H1 (cell line): ENCODE results near the gene SCAND1. TPM values are rescaled to one million over a fixed set of nuclear protein-coding genes. Genes with fewer than 3 reads are reported as not detected.

Experiments
- CTCF ChIA-PET: fragments of 300-600 bp; sonication (Branson Sonifier 250); formaldehyde crosslinking; loops from one replicate; lab custom pipeline; 2021; ENCODE audit not compliant: partially characterized antibody; lab: Charles Lee
- POLR2A ChIA-PET: fragments of 300-600 bp; sonication (Branson Sonifier 250); formaldehyde crosslinking; loops from one replicate; lab custom pipeline; 2021; ENCODE audit warnings: inconsistent platforms; ENCODE audit not compliant: partially characterized antibody; lab: Charles Lee
- DNase-seq, 2 experiments: peaks; one replicate each; pipeline versions ENCODE4 v3.0.0 to v3.0.0-alpha.2; 2010 to 2022; ENCODE audit warnings: low spot score in 2 of 2, low read depth in 1 of 2, mixed read lengths in 1 of 2
- FAIRE-seq: peaks from 2 replicates; lab custom pipeline; 2011; peaks lifted over from hg19 to GRCh38; lab: Jason Lieb, UNC
- H2AFZ ChIP-seq: 2 replicates; pipeline ENCODE4 v1.8.1; 2012; ENCODE audit warnings: low read length, inconsistent platforms
- H2AK5ac ChIP-seq: 2 replicates; pipeline ENCODE4 v1.6.1; 2013; ENCODE audit warnings: low read depth, low read length
- H2BK120ac ChIP-seq: replicated peaks from 2 replicates; pipeline ENCODE3; 2013; ENCODE audit warnings: low read depth, low read length, inconsistent platforms
- H2BK12ac ChIP-seq: 2 replicates; pipeline ENCODE4 v1.6.1; 2013; ENCODE audit warnings: low read depth, low read length
- H2BK15ac ChIP-seq: 2 replicates; pipeline ENCODE4 v1.6.1; 2013; ENCODE audit warnings: low read length
- H2BK20ac ChIP-seq: 2 replicates; pipeline ENCODE4 v1.6.1; 2013; ENCODE audit warnings: low read length
- H2BK5ac ChIP-seq: 2 replicates; pipeline ENCODE4 v1.6.1; 2013; ENCODE audit warnings: low read depth, low read length
- H3K14ac ChIP-seq: 2 replicates; pipeline ENCODE4 v1.6.1; 2013; ENCODE audit warnings: inconsistent platforms; ENCODE audit not compliant: insufficient read length
- H3K18ac ChIP-seq: 2 replicates; pipeline ENCODE4 v1.6.1; 2013; ENCODE audit warnings: low read length; ENCODE audit errors: extremely low read depth
- H3K23ac ChIP-seq: 2 replicates; pipeline ENCODE4 v1.6.1; 2013; ENCODE audit warnings: inconsistent platforms; ENCODE audit not compliant: insufficient read length
- H3K23me2 ChIP-seq: 2 replicates; pipeline ENCODE4 v1.6.1; 2013; ENCODE audit warnings: low read depth, low read length
- H3K27ac ChIP-seq: 2 replicates; pipeline ENCODE4 v1.6.1; 2011; ENCODE audit warnings: low read depth, low read length, inconsistent platforms
- H3K27me3 ChIP-seq, 4 experiments: replicated peaks in 1 of 4; 1 replicate in 1 of 4; 2 replicates in 3 of 4; pipeline versions ENCODE4 v1.6.1 to v1.8.1; 2011 to 2013; ENCODE audit warnings: low read length in 3 of 4, mild to moderate bottlenecking in 3 of 4, inconsistent platforms in 2 of 4, mixed read lengths in 2 of 4, moderate library complexity in 1 of 4; ENCODE audit not compliant: control insufficient read depth in 3 of 4, insufficient read depth in 3 of 4; ENCODE audit errors: extremely low read depth in 1 of 4
- H3K36me3 ChIP-seq, 4 experiments: 2 replicates each; pipeline versions ENCODE4 v1.6.1 to v1.8.1; 2011 to 2013; ENCODE audit warnings: mild to moderate bottlenecking in 4 of 4, low read length in 3 of 4, moderate library complexity in 2 of 4, control low read depth in 1 of 4, inconsistent platforms in 1 of 4; ENCODE audit not compliant: insufficient read depth in 4 of 4, control insufficient read depth in 2 of 4
- H3K4ac ChIP-seq: replicated peaks from 2 replicates; pipeline ENCODE3; 2013; ENCODE audit warnings: low read length, low read depth, mixed read lengths, inconsistent platforms; ENCODE audit not compliant: insufficient read length
- H3K4me1 ChIP-seq, 4 experiments: replicated peaks in 1 of 4; 1 replicate in 1 of 4; 2 replicates in 3 of 4; pipeline versions ENCODE4 v1.6.1 to v1.8.1; 2011 to 2013; ENCODE audit warnings: low read length in 3 of 4, inconsistent platforms in 2 of 4, mixed read lengths in 1 of 4; ENCODE audit not compliant: insufficient read depth in 4 of 4, control insufficient read depth in 3 of 4
- H3K4me2 ChIP-seq, 2 experiments: 2 replicates each; pipeline versions ENCODE4 v1.6.1 to v1.8.1; 2011 to 2013; ENCODE audit warnings: low read depth in 2 of 2, low read length in 2 of 2, control low read depth in 1 of 2, inconsistent platforms in 1 of 2, mild to moderate bottlenecking in 1 of 2; ENCODE audit not compliant: insufficient read depth in 1 of 2
- H3K4me3 ChIP-seq, 4 experiments: fragments of 200-600, 300-600 bp in 1 of 4; sonication (generic), shearing (Covaris generic), sonication (Bioruptor Twin) in 1 of 4; 2 replicates each; pipeline versions ENCODE4 v1.5.1 to v1.8.1; 2011 to 2016; ENCODE audit warnings: low read length in 4 of 4, low read depth in 3 of 4, control low read depth in 2 of 4, inconsistent platforms in 2 of 4, mild to moderate bottlenecking in 2 of 4, mixed read lengths in 1 of 4, moderate library complexity in 1 of 4; ENCODE audit not compliant: insufficient read depth in 2 of 4; ENCODE audit errors: extremely low read depth in 1 of 4
- H3K56ac ChIP-seq: replicated peaks from 2 replicates; pipeline ENCODE3; 2013; ENCODE audit warnings: low read depth, mild to moderate bottlenecking, mixed read lengths, low read length, inconsistent platforms; ENCODE audit not compliant: insufficient read length
- H3K79me1 ChIP-seq: 2 replicates; pipeline ENCODE4 v1.6.1; 2013; ENCODE audit warnings: low read depth, low read length, control low read depth
- H3K79me2 ChIP-seq, 2 experiments: 2 replicates each; pipeline versions ENCODE4 v1.6.1 to v1.8.1; 2012 to 2013; ENCODE audit warnings: low read length in 2 of 2, mild to moderate bottlenecking in 2 of 2, inconsistent platforms in 1 of 2; ENCODE audit not compliant: insufficient read depth in 2 of 2, control insufficient read depth in 1 of 2
- H3K9ac ChIP-seq, 4 experiments: replicated peaks in 1 of 4; 1 replicate in 1 of 4; 2 replicates in 3 of 4; pipeline versions ENCODE4 v1.6.1 to v1.8.1; 2011 to 2013; ENCODE audit warnings: low read depth in 3 of 4, low read length in 3 of 4, control low read depth in 2 of 4, mild to moderate bottlenecking in 2 of 4, moderate library complexity in 2 of 4, inconsistent platforms in 1 of 4; ENCODE audit errors: extremely low read depth in 1 of 4
- H3K9me3 ChIP-seq, 2 experiments: 2 replicates each; pipeline versions ENCODE4 v1.6.1 to v1.8.1; 2012 to 2013; ENCODE audit warnings: mild to moderate bottlenecking in 2 of 2, moderate library complexity in 2 of 2, control low read depth in 1 of 2, inconsistent platforms in 1 of 2, low read depth in 1 of 2, low read length in 1 of 2, mixed read lengths in 1 of 2; ENCODE audit not compliant: insufficient read depth in 2 of 2
- H4K20me1 ChIP-seq, 2 experiments: replicated peaks in 1 of 2; 2 replicates each; pipeline versions ENCODE3 to v1.8.1; 2011 to 2013; ENCODE audit warnings: inconsistent platforms in 2 of 2, low read length in 2 of 2, mild to moderate bottlenecking in 1 of 2; ENCODE audit not compliant: insufficient read depth in 2 of 2, control insufficient read depth in 1 of 2
- H4K5ac ChIP-seq: 2 replicates; pipeline ENCODE4 v1.6.1; 2013; ENCODE audit warnings: low read length, low read depth, mixed read lengths, inconsistent platforms; ENCODE audit not compliant: insufficient read length
- H4K8ac ChIP-seq: 2 replicates; pipeline ENCODE4 v1.8.0; 2013; ENCODE audit warnings: mild to moderate bottlenecking, moderate library complexity, low read length, inconsistent platforms; ENCODE audit not compliant: insufficient read depth; ENCODE audit errors: extremely low read depth
- H4K91ac ChIP-seq: replicated peaks from 2 replicates; pipeline ENCODE3; 2013; ENCODE audit warnings: low read length, mixed read lengths, inconsistent platforms; ENCODE audit not compliant: insufficient read length
- EP300 ChIP-seq, 2 experiments: IDR thresholded peaks; 1 replicate in 1 of 2; 2 replicates in 1 of 2; pipeline ENCODE4 v1.6.1; 2011 to 2012; ENCODE audit warnings: low read depth in 2 of 2, low read length in 2 of 2, mild to moderate bottlenecking in 2 of 2, borderline replicate concordance in 1 of 2, inconsistent platforms in 1 of 2, moderate library complexity in 1 of 2
- POU5F1 ChIP-seq: IDR thresholded peaks from 2 replicates; pipeline ENCODE4 v1.6.1; 2011; ENCODE audit warnings: low read depth, mild to moderate bottlenecking, low read length, moderate library complexity
- SIRT6 ChIP-seq: IDR thresholded peaks from one replicate; pipeline ENCODE4 v1.7.1; 2012; ENCODE audit warnings: low read length, inconsistent platforms
- SP4 ChIP-seq: IDR thresholded peaks from 2 replicates; pipeline ENCODE4 v1.6.1; 2012; ENCODE audit warnings: low read length, inconsistent platforms
- TAF1 ChIP-seq: IDR thresholded peaks from 2 replicates; pipeline ENCODE4 v1.6.1; 2011; ENCODE audit warnings: mild to moderate bottlenecking, low read depth, low read length
- TAF7 ChIP-seq: optimal IDR thresholded peaks from 2 replicates; pipeline ENCODE3; 2011; ENCODE audit warnings: low read depth, mild to moderate bottlenecking, inconsistent platforms, low read length, moderate library complexity, borderline replicate concordance
- polyA plus RNA-seq, 7 experiments: library from polyadenylated mRNA; depleted of rRNA in 3 of 7; stranded (reverse) in 5 of 7; unstranded in 2 of 7; fragments of >200 nt in 5 of 7; fragments of 200-250 nt in 2 of 7; gene quantifications; 1 replicate in 5 of 7; 2 replicates in 1 of 7; 4 replicates in 1 of 7; pipeline versions ENCODE4 v1.2.1 to v1.2.3, GENCODE V29; 2011 to 2013; ENCODE audit warnings: missing spikeins in 2 of 7, mixed read lengths in 2 of 7
- total RNA-seq: library from RNA; stranded (reverse); fragmentation: NEBNext Ultra II Directional; extraction: Animal tissue kit (Norgen Biotek cat#: 25700); gene quantifications from 2 replicates; pipeline ENCODE4 v1.2.1, GENCODE V29; 2021

The SCAND1 gene
- total and polyA plus RNA-seq, 2 of the 8 experiments (the other 6 are each of a cell fraction or from before 2014, with no cell fraction given): 73.1 to 83.7 TPM

- Histone ChIP-seq H4K91ac (no peak overlapping the region), H3K36me3 (no peaks in the 10 kb centered on the region), H3K14ac (no peak overlapping the region), H3K27ac (no peak overlapping the region), H3K4me3 (no peak overlapping the region), H3K9me3 (peaks cover 2 to 14% of the 10 kb centered on the region in 2 experiments; a peak in 2 of 4 replicates), H2BK5ac (no peak overlapping the region), H4K8ac (no peak overlapping the region), H2AK5ac (no peak overlapping the region), H3K56ac (no peak overlapping the region), H2BK20ac (no peak overlapping the region), H3K4me2 (no peak overlapping the region), H2AFZ (no peak overlapping the region), H3K9ac (no peak overlapping the region), H3K79me1 (no peaks in the 10 kb centered on the region), H4K5ac (no peak overlapping the region), H3K4me1 (no peaks in the 10 kb centered on the region), H3K79me2 (no peaks in the 10 kb centered on the region), H4K20me1 (no peaks in the 10 kb centered on the region), H2BK12ac (no peak overlapping the region), H2BK120ac (no peak overlapping the region), H3K4ac (no peak overlapping the region), H3K18ac (no peak overlapping the region), H3K23ac (no peak overlapping the region), H2BK15ac (no peak overlapping the region), H3K23me2 (no peaks in the 10 kb centered on the region), H3K27me3 (no peaks in the 10 kb centered on the region)
- FAIRE-seq: no peak
- POLR2A ChIA-PET: no interaction called here
- DNase-seq: no peak
- CTCF ChIA-PET: interaction anchor here (0.7 to 2.3 kb wide), 4 partner anchors 8 to 154 kb away, joined by 3 to 12 read pairs (median 4); no protein-coding TSS in a partner anchor
- no peak for TF ChIP-seq TAF1
- no peak for TF ChIP-seq SIRT6
- no peak for TF ChIP-seq SP4
- no peak for TF ChIP-seq EP300 (IDR thresholded peaks at IDR 0.05; ENCODE audit: borderline replicate concordance in 1 of 2, low read depth in 2 of 2, low read length in 2 of 2)
- TF ChIP-seq POU5F1: no peak
- TF ChIP-seq TAF7: no peak
Measured at GRCh38 chr20:36002855-36003254, 48.6 kb upstream of the SCAND1 start.
